ENCODE data around the gene GPT2. TPM values are rescaled to one million over a fixed set of nuclear protein-coding genes. Genes with fewer than 3 reads are reported as not detected.

The GPT2 gene
- total RNA-seq, 1 donor from 2014 or later = 17.8 TPM

DNA sequence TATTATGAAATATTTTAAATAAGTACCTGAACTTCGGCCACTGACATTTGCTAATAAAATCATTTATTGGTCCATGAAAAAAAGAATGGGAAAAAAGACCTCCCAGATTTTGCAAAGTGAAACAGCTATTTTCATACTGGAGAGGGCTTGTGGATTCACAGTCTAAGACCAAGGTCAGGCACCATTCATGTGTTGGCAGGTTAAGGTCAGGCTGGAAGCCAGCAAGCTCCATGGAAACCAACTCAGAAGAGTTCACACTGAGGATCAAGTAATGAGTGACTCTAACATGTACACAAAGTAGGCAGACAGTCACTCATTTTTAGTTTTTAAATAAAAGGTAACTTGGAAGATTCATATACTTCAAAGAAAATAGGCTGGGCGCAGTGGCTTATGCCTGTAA, 85.9 kb downstream of the GPT2 start:
- no peak for DNase-seq

DNA sequence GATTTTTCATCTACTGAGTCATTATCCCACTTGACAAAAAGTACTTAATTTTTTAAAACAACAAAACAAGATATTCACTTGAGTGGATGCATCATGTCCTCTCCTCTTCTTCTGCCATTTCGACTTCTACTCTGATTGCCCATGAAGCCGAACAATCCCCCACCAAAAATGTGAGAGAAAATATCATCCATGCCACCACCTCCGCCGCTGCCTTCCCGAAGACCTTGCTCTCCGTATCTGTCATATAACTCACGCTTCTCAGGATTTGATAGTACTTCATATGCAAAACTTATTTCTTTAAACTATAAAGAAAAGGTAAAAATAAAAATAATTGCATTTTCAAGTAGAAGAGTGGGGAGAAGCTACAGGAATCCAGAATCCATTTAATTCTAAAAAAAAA, 87.1 kb downstream of the GPT2 start:
- DNase-seq = no peak

GRCh38 chr16:46972429-46973206, 88.5 kb downstream of the GPT2 start:
- DNase-seq = no peak

DNA sequence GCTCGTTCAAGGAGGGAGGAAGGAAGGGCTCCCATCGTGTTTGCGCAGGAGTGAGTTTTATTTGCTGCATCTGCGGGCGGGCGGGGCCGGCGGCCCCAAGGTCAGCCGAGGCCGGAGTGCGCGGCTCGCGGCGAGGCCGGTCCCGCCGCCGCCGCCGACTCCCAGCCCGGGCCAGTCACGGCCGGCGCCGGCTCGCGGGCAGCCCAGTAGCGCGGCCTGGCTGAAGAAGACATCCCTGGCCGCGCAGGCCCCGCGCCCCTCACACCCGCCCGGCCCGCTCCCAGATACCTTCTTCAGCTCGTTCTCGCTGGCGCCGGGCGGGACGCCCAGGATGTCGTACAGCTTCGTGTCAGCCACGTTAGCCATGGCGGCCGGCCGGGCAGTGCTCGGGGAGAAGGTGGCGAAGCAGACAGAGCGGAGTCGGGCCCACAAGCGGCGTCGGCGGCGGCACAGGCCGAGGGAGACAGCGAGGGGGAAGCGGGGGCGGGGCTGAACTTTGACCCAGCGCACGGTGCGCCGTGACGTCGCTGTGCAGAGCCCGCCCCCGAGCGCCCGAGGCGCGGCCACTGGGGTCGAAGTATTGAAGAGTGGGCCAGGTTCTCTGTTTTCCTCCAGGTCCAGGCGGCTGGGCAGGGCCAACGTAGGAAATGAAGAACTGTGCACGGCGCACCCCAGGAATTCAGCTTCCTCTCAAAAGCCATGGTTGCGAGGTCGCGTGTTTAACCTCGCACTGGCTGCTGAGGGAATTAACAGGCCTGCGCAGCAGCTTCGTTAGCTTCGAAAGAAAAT, 89.2 kb downstream of the GPT2 start, which contains the start of gene DNAJA2:
TSS of gene DNAJA2 (minus strand) at position 468 of the 789 bp plus-strand sequence. CDS start at position 366, 102 bp downstream.
- DNase-seq = peak; percentile 93

DNA sequence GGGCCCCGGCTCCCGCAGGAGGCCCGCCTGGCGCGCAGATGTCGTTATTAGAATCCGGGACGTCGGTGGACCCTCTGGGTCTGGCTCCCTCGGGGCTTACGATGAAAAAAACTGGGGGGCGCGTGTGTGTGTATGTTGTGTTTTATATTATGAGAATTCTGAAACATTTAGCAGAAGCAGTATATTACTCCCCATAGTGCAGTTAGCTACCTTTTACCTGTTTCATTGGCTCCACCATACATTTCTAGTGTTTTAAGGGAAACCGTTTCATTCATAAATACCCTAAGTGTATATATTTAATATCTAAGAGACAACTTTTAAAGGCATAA, 89.8 kb downstream of the GPT2 start:
- DNase-seq = no peak

DNA sequence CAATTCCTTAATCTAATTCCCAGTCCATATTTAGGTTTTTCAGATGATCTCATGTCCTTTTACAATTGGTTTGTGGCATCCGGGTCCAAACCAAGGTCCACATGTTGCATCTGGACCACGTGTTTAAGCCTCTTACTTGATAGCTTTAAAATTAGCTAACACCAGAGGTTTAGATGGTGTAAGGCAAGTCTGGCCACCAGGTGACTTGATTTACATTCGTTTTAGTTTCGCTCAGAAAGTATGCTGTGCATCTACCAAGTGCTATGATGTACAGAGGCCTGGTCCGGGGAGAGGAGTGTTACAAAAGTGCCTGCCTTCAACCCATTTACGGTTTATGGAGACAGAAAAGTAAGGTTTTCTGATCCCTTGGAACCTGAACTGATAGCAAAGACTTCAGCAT, 90.2 kb downstream of the GPT2 start:
- DNase-seq = no peak

DNA sequence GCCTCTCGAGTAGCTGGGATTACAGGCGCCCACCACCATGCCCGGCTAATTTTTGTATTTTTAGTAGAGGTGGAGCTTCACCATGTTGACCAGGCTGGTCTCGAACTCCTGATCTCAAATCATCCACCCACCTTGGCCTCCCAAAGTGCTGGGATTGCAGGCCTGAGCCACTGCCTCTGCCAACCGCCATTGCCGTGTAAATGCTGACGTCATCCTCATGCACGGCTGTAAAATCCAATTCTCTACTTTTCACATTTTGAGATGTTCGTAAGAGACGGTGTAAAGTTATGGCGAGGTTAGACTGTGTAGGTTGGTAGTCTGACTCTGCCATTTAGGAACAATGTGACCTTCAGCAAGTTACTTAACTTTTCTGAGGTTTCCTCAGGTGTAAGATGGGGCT, 91.0 kb downstream of the GPT2 start:
- no peak for DNase-seq

- no peak for DNase-seq
Measured at GRCh38 chr16:46975908-46976470, 91.8 kb downstream of the GPT2 start.

- no peak for DNase-seq
Measured at GRCh38 chr16:46976550-46976949, 92.4 kb downstream of the GPT2 start.

Small RNAs within 50 kb of the gene (small RNA-seq; reads per million reads assigned to genes)
- not detected for gene AC007225.2 (ENCODE audit: low replicate concordance)

Other genes with a start within 250 kb of the GPT2 start
- 81.5 TPM for gene VPS35, start 195.2 kb upstream of the GPT2 start, total RNA-seq
- gene ORC6, start 194.7 kb upstream of the GPT2 start, total RNA-seq = 7.2 TPM
- gene MYLK3, start 136.0 kb upstream of the GPT2 start, total RNA-seq = 3.0 TPM
- 13.5 TPM for gene C16orf87, start 53.2 kb upstream of the GPT2 start, total RNA-seq
- 49.7 TPM for gene DNAJA2, start 89.3 kb downstream of the GPT2 start, total RNA-seq

All from skin of body (tissue), 3 donors.